Naive thymus-derived CD4-positive, alpha-beta T cell (primary cell): ENCODE results near the gene TAF5. TPM values are rescaled to one million over a fixed set of nuclear protein-coding genes. Genes with fewer than 3 reads are reported as not detected.
A peak's percentile ranks its signal among the peaks of the same experiment; 100 is the strongest.

ENCODE experiments used
- ATAC-seq: fragments of 150-1000 bp; cut with Tn5 transposase; 2 replicates; pipeline ENCODE4 v1.10.0; 2021; ENCODE audit warnings: mild to moderate bottlenecking, moderate library complexity
- CTCF ChIA-PET: fragments of 350-600 bp; sonication (Branson Sonifier 250); formaldehyde crosslinking; loops from one replicate; lab custom pipeline; 2021; ENCODE audit warnings: antibody characterized with exemption; lab: Charles Lee
- POLR2A ChIA-PET: fragments of 350-600 bp; sonication (Branson Sonifier 250); formaldehyde crosslinking; loops from one replicate; lab custom pipeline; 2021; ENCODE audit warnings: antibody characterized with exemption, inconsistent platforms; lab: Charles Lee
- DNase-seq, 9 donors: peaks; one replicate each; pipeline versions ENCODE4 v3.0.0 to v3.0.0-alpha.2; 2020 to 2022; ENCODE audit warnings: mixed read lengths in 1 of 9
- H3K27ac ChIP-seq: one replicate; pipeline ENCODE4 v1.7.0; 2013; ENCODE audit warnings: mild to moderate bottlenecking, low read depth, low read length, moderate library complexity
- H3K27me3 ChIP-seq, 2 donors: one replicate each; pipeline ENCODE4 v1.7.0; 2013; ENCODE audit warnings: low read length in 2 of 2, mild to moderate bottlenecking in 2 of 2, moderate library complexity in 2 of 2; ENCODE audit not compliant: control insufficient read depth in 2 of 2, insufficient read depth in 2 of 2
- H3K36me3 ChIP-seq, 3 experiments: 1 replicate in 2 of 3; 2 replicates in 1 of 3; pipeline ENCODE4 v1.7.0; 2013; ENCODE audit warnings: low read length in 3 of 3, mild to moderate bottlenecking in 3 of 3, moderate library complexity in 1 of 3; ENCODE audit not compliant: insufficient read depth in 3 of 3, control insufficient read depth in 2 of 3
- H3K4me1 ChIP-seq, 2 donors: one replicate each; pipeline ENCODE4 v1.7.0; 2013; ENCODE audit warnings: low read length in 2 of 2, mild to moderate bottlenecking in 2 of 2, moderate library complexity in 1 of 2; ENCODE audit not compliant: control insufficient read depth in 2 of 2, insufficient read depth in 2 of 2
- H3K4me3 ChIP-seq: 2 replicates; pipeline ENCODE4 v1.7.0; 2013; ENCODE audit warnings: mild to moderate bottlenecking, low read length
- H3K9me3 ChIP-seq, 3 experiments: 1 replicate in 2 of 3; 2 replicates in 1 of 3; pipeline ENCODE4 v1.7.0; 2013; ENCODE audit warnings: low read length in 3 of 3; ENCODE audit not compliant: control insufficient read depth in 2 of 3
- H3K27ac Mint-ChIP-seq, 9 donors: one replicate each; pipeline ENCODE4 v1.8.0; 2020 to 2022; ENCODE audit warnings: mixed read lengths in 9 of 9, mild to moderate bottlenecking in 8 of 9, moderate library complexity in 5 of 9, inconsistent platforms in 2 of 9
- H3K27me3 Mint-ChIP-seq, 5 donors: one replicate each; pipeline ENCODE4 v1.8.0; 2021 to 2022; ENCODE audit warnings: mixed read lengths in 5 of 5, mild to moderate bottlenecking in 1 of 5
- H3K36me3 Mint-ChIP-seq, 5 donors: one replicate each; pipeline ENCODE4 v1.8.0; 2020 to 2022; ENCODE audit warnings: mixed read lengths in 5 of 5, mild to moderate bottlenecking in 3 of 5, inconsistent platforms in 1 of 5
- H3K4me1 Mint-ChIP-seq, 7 donors: one replicate each; pipeline ENCODE4 v1.8.0; 2020 to 2022; ENCODE audit warnings: mixed read lengths in 7 of 7, mild to moderate bottlenecking in 3 of 7, inconsistent platforms in 1 of 7
- H3K4me3 Mint-ChIP-seq, 10 donors: one replicate each; pipeline ENCODE4 v1.8.0; 2020 to 2022; ENCODE audit warnings: mild to moderate bottlenecking in 10 of 10, mixed read lengths in 10 of 10, moderate library complexity in 6 of 10, inconsistent platforms in 2 of 10
- H3K9me3 Mint-ChIP-seq, 11 donors: one replicate each; pipeline ENCODE4 v1.8.0; 2020 to 2022; ENCODE audit warnings: mixed read lengths in 11 of 11, mild to moderate bottlenecking in 4 of 11, inconsistent platforms in 1 of 11, moderate library complexity in 1 of 11
- intact Hi-C, 2 donors: fragments of 100-400 bp; cut with micrococcal nuclease; formaldehyde crosslinking; loops; one replicate each; pipeline ENCODE4 v1.15.1; 2023
- microRNA-seq: library from miRNA; unstranded; fragments of <30 nt; microRNA quantifications from one replicate; pipeline ENCODE4 v1.2.0, GENCODE V29; 2022; ENCODE audit warnings: borderline microRNAs expressed
- polyA plus RNA-seq, 2 donors: library from polyadenylated mRNA; unstranded; fragments of 300-500 nt; fragmentation: Illumina TruSeq; gene quantifications; one replicate each; pipeline ENCODE4 v1.2.3, GENCODE V29; 2021
- total RNA-seq, 6 experiments: library from RNA in 5 of 6; stranded (reverse) in 5 of 6; gene quantifications; 1 replicate in 5 of 6; 2 replicates in 1 of 6; pipeline ENCODE4 v1.2.3 and lab custom pipeline; 2021 to 2026

TAF5 gene
- total and polyA plus RNA-seq, 7 experiments from 2014 or later: 2.4 to 8.9 (median 6.4) TPM

GRCh38 chr10:103428989-103429643 lies 61.3 kb downstream of the TAF5 start:
- Histone ChIP-seq H3K36me3 (peaks cover 0 to 59% (median 6%) of the 10 kb centered on the region in 3 experiments), H3K4me1 (peaks cover 0 to 18% of the 10 kb centered on the region in 2 donors), H3K4me3 (no peak overlapping the region), H3K27ac (no peak overlapping the region), H3K27me3 (no peaks in the 10 kb centered on the region), H3K9me3 (no peaks in the 10 kb centered on the region)
- Mint-ChIP-seq H3K27me3 (no peaks in the 10 kb centered on the region), H3K4me1 (peaks cover 16 to 58% (median 40%) of the 10 kb centered on the region in 7 donors), H3K27ac (peak overlapping the region in 7 of 9 donors; percentile 7 to 58 (median 26)), H3K9me3 (no peaks in the 10 kb centered on the region), H3K36me3 (peaks cover 16 to 58% (median 33%) of the 10 kb centered on the region in 5 donors), H3K4me3 (peak overlapping the region; percentile 50 to 81 (median 68))
- ChIA-PET POLR2A (no interaction called here), CTCF (no interaction called here)
- intact Hi-C loops: loop anchor here (1.0 to 2.0 kb wide), 3 partner anchors 23 to 60 kb away; partner anchors contain the start of gene CALHM2 (in 1 of the 2)
- DNase-seq (peak in 5 of 9 donors; percentile 26 to 37 (median 33)), ATAC-seq (peak; percentile 36)

GRCh38 chr10:103429647-103430046 lies 61.9 kb downstream of the TAF5 start:
- H3K4me1 Mint-ChIP-seq: peaks cover 16 to 58% (median 40%) of the 10 kb centered on the region in 7 donors
- peak overlapping the region; percentile 31 to 81 (median 73) for H3K4me3 Mint-ChIP-seq
- ChIA-PET POLR2A (no interaction called here), CTCF (interaction anchor here (1.0 kb wide), 1 partner anchor 14 kb away, joined by 4 read pairs; no protein-coding TSS in a partner anchor)
- no peak overlapping the region for H3K4me3 ChIP-seq
- intact Hi-C loops: loop anchor here (1.0 to 2.0 kb wide), 3 partner anchors 23 to 61 kb away; partner anchors contain the start of gene CALHM2 (in 1 of the 2)
- no peaks in the 10 kb centered on the region for H3K9me3 Mint-ChIP-seq
- no peaks in the 10 kb centered on the region for H3K27me3 ChIP-seq
- peaks cover 16 to 53% (median 29%) of the 10 kb centered on the region in 5 donors for H3K36me3 Mint-ChIP-seq
- no peaks in the 10 kb centered on the region for H3K27me3 Mint-ChIP-seq
- H3K9me3 ChIP-seq: no peaks in the 10 kb centered on the region
- H3K4me1 ChIP-seq: peaks cover 0 to 18% of the 10 kb centered on the region in 2 donors
- DNase-seq (peak in 3 of 9 donors; percentile 18 to 39 (median 19)), ATAC-seq (peak; percentile 54)
- H3K27ac ChIP-seq: peak overlapping the region; percentile 19
- H3K27ac Mint-ChIP-seq: peak overlapping the region in 7 of 9 donors; percentile 18 to 79 (median 33)
- peaks cover 0 to 59% (median 9%) of the 10 kb centered on the region in 3 experiments for H3K36me3 ChIP-seq

GRCh38 chr10:103431902-103432301 lies 64.1 kb downstream of the TAF5 start:
- H3K4me3 Mint-ChIP-seq: peak overlapping the region in 1 of 10 donors; percentile 8
- H3K36me3 Mint-ChIP-seq: peaks cover 10 to 52% (median 25%) of the 10 kb centered on the region in 5 donors
- Histone ChIP-seq H3K27ac (no peak overlapping the region), H3K36me3 (peaks cover 0 to 60% (median 12%) of the 10 kb centered on the region in 3 experiments), H3K4me3 (no peak overlapping the region), H3K27me3 (no peaks in the 10 kb centered on the region), H3K9me3 (no peaks in the 10 kb centered on the region), H3K4me1 (peaks cover 0 to 18% of the 10 kb centered on the region in 2 donors)
- peaks cover 16 to 58% (median 40%) of the 10 kb centered on the region in 7 donors for H3K4me1 Mint-ChIP-seq
- no peaks in the 10 kb centered on the region for H3K27me3 Mint-ChIP-seq
- POLR2A ChIA-PET: interaction anchor here (0.6 kb wide), 1 partner anchor 11 kb away, joined by 3 read pairs; no protein-coding TSS in a partner anchor
- intact Hi-C loops: no loop called here
- no peak for DNase-seq
- no peak overlapping the region for H3K27ac Mint-ChIP-seq
- H3K9me3 Mint-ChIP-seq: no peaks in the 10 kb centered on the region
- ATAC-seq: no peak
- CTCF ChIA-PET: interaction anchor here (0.7 to 1.0 kb wide), 2 partner anchors 14 to 650 kb away, joined by 4 to 7 read pairs; no protein-coding TSS in a partner anchor

GRCh38 chr10:103433858-103434257 lies 66.1 kb downstream of the TAF5 start:
- peaks cover 0 to 14% of the 10 kb centered on the region in 2 donors for H3K4me1 ChIP-seq
- Mint-ChIP-seq H3K36me3 (peaks cover 19 to 54% (median 26%) of the 10 kb centered on the region in 5 donors), H3K4me1 (peaks cover 10 to 41% (median 24%) of the 10 kb centered on the region in 7 donors), H3K9me3 (no peaks in the 10 kb centered on the region), H3K4me3 (no peak overlapping the region), H3K27ac (no peak overlapping the region), H3K27me3 (no peaks in the 10 kb centered on the region)
- no peak overlapping the region for H3K27ac ChIP-seq
- H3K4me3 ChIP-seq: no peak overlapping the region
- POLR2A ChIA-PET: interaction anchor here (1.1 kb wide), 1 partner anchor 17 kb away, joined by 3 read pairs; no protein-coding TSS in a partner anchor
- ATAC-seq (peak; percentile 42), DNase-seq (no peak)
- CTCF ChIA-PET: interaction anchor here (0.8 to 1.3 kb wide), 2 partner anchors 17 to 18 kb away, joined by 3 read pairs; no protein-coding TSS in a partner anchor
- peaks cover 10 to 68% (median 16%) of the 10 kb centered on the region in 3 experiments for H3K36me3 ChIP-seq
- intact Hi-C loops: no loop called here
- H3K27me3 ChIP-seq: no peaks in the 10 kb centered on the region
- H3K9me3 ChIP-seq: no peaks in the 10 kb centered on the region

Small RNAs within 50 kb of the gene (microRNA-seq; reads per million reads assigned to microRNA genes)
- 446 reads per million, percentile 71 among the genes with 10 or more reads in this experiment for gene MIR1307

Other genes with a start within 250 kb of the TAF5 start
- 10 to 100 TPM; 53.8 to 87.8 (median 72.3) TPM for gene NT5C2, start 174.7 kb upstream of the TAF5 start, total RNA-seq
- gene NT5C2, start 174.7 kb upstream of the TAF5 start, polyA plus RNA-seq: 10 to 100 TPM; 48.7 to 60.6 TPM
- gene RPEL1, start 122.1 kb upstream of the TAF5 start, total RNA-seq: not detected
- not detected for gene RPEL1, start 122.1 kb upstream of the TAF5 start, polyA plus RNA-seq
- gene INA, start 90.8 kb upstream of the TAF5 start, total RNA-seq: under 1 TPM in 1 of 5 experiments, not detected in 4; 0.31 TPM
- gene INA, start 90.8 kb upstream of the TAF5 start, polyA plus RNA-seq: not detected
- 10 to 100 TPM in 1 of 5 experiments, 1 to 10 TPM in 4; 4.3 to 12.0 (median 6.6) TPM for gene PCGF6, start 16.8 kb upstream of the TAF5 start, total RNA-seq
- 1 to 10 TPM; 6.8 to 7.9 TPM for gene PCGF6, start 16.8 kb upstream of the TAF5 start, polyA plus RNA-seq
- 100 to 1,000 TPM; 106 to 334 (median 120) TPM for gene ATP5MK, start 28.5 kb downstream of the TAF5 start, total RNA-seq
- gene ATP5MK, start 28.5 kb downstream of the TAF5 start, polyA plus RNA-seq: 100 to 1,000 TPM; 339 to 525 TPM
- 10 to 100 TPM; 28.8 to 56.3 (median 38.8) TPM for gene PDCD11, start 28.6 kb downstream of the TAF5 start, total RNA-seq
- gene PDCD11, start 28.6 kb downstream of the TAF5 start, polyA plus RNA-seq: 10 to 100 TPM in 1 of 2 donors, 1 to 10 TPM in 1; 7.5 to 15.9 TPM
- 10 to 100 TPM in 4 of 5 experiments, 1 to 10 TPM in 1; 3.4 to 67.2 (median 19.3) TPM for gene CALHM2, start 84.4 kb downstream of the TAF5 start, total RNA-seq
- gene CALHM2, start 84.4 kb downstream of the TAF5 start, polyA plus RNA-seq: 1 to 10 TPM; 2.0 to 6.4 TPM
- not detected for gene CALHM1, start 90.9 kb downstream of the TAF5 start, total RNA-seq
- gene CALHM1, start 90.9 kb downstream of the TAF5 start, polyA plus RNA-seq: not detected
- gene CALHM3, start 111.3 kb downstream of the TAF5 start, total RNA-seq: not detected
- not detected for gene CALHM3, start 111.3 kb downstream of the TAF5 start, polyA plus RNA-seq
- gene NEURL1, start 125.7 kb downstream of the TAF5 start, total RNA-seq: 1 to 10 TPM in 3 of 5 experiments, under 1 TPM in 2; 0.81 to 9.2 (median 1.1) TPM
- 1 to 10 TPM in 1 of 2 donors, under 1 TPM in 1; 0.76 to 1.1 TPM for gene NEURL1, start 125.7 kb downstream of the TAF5 start, polyA plus RNA-seq